Right lobe of liver (tissue), 6 donors: ENCODE measurements around the gene TTC7B. TPM values are rescaled to one million over a fixed set of nuclear protein-coding genes. Genes with fewer than 3 reads are reported as not detected.
A peak's percentile ranks its signal among the peaks of the same experiment; 100 is the strongest.

ENCODE experiments used
- ATAC-seq, 4 donors: fragments of 200-7000 bp; cut with Tn5 transposase; one replicate each; pipeline ENCODE4 v1.9.1; 2020; ENCODE audit warnings: mild to moderate bottlenecking in 4 of 4, moderate library complexity in 4 of 4
- DNase-seq, 3 donors: peaks; one replicate each; pipeline ENCODE4 v3.0.0-alpha.2; 2020
- H3K27ac ChIP-seq, 3 donors: fragments of 200-600 bp; one replicate each; pipeline ENCODE4 v1.8.0; 2022
- H3K27me3 ChIP-seq, 2 donors: fragments of 200-600 bp; one replicate each; pipeline ENCODE4 v1.8.0; 2022
- H3K36me3 ChIP-seq, 4 donors: fragments of 200-600 bp; sonication (generic) in 1 of 4; one replicate each; pipeline versions ENCODE4 v1.5.1 to v1.8.0; 2017 to 2022; ENCODE audit warnings: control low read depth in 1 of 4
- H3K4me1 ChIP-seq, 4 donors: fragments of 200-600 bp; sonication (generic) in 1 of 4; one replicate each; pipeline versions ENCODE4 v1.5.1 to v1.8.0; 2017 to 2022; ENCODE audit warnings: control low read depth in 1 of 4
- H3K4me3 ChIP-seq, 3 donors: fragments of 200-600 bp; one replicate each; pipeline ENCODE4 v1.8.0; 2022
- H3K9me3 ChIP-seq, 4 donors: fragments of 200-600 bp; sonication (generic) in 1 of 4; one replicate each; pipeline versions ENCODE4 v1.5.1 to v1.8.0; 2017 to 2022; ENCODE audit warnings: control low read depth in 1 of 4
- POLR2A ChIP-seq: fragments of 450-650 bp; IDR thresholded peaks from one replicate; pipeline ENCODE4 v1.6.1; 2017; ENCODE audit warnings: antibody characterized with exemption, mild to moderate bottlenecking
- WGBS: methylation state at CpG from one replicate; pipeline ENCODE4 v1.1.6; 2018; ENCODE audit warnings: low coverage, low lambda C conversion rate; ENCODE audit not compliant: insufficient coverage; ENCODE audit errors: missing lambda C conversion rate; 5-methylcytosine and 5-hydroxymethylcytosine counted together
- intact Hi-C, 2 donors: fragments of 100-400 bp; cut with DNase I; formaldehyde crosslinking; loops; one replicate each; pipeline versions ENCODE4 v1.11.2 to v1.14.1; 2022
- total RNA-seq, 6 experiments: library from RNA; depleted of rRNA in 2 of 6; stranded (reverse); fragments of >200 nt in 2 of 6; fragmentation: NEBNext Ultra II Directional in 3 of 6; extraction: Animal tissue kit (Norgen Biotek cat#: 25700) in 3 of 6; gene quantifications; one replicate each; pipeline versions ENCODE4 v1.1.0 to v1.2.4, GENCODE V29; 2016 to 2023
- TF ChIP-seq, protein P1 (sequence below), 4 donors: fragments of 200-600 bp in 3 of 4; fragments of 450-650 bp in 1 of 4; IDR thresholded peaks; one replicate each; pipeline versions ENCODE4 v1.5.1 to v1.8.0; 2016 to 2022; ENCODE audit warnings: antibody characterized with exemption in 4 of 4, mild to moderate bottlenecking in 2 of 4
- donor health status: DM: no; HTN: yes; CAD: no.
- donor health status: DM: no; HTN: no; CAD: no.
- donor health status: DM: no; HTN: no; CAD: no.
- donor health status: DM: no; HTN: yes; CAD: no.
- donor health status: DM: no; HTN: yes; CAD: no.

Gene TTC7B
- total RNA-seq, 6 experiments from 2014 or later = 18.4 to 56.1 (median 37.5) TPM

GRCh38 chr14:90805662-90806540 is 10.3 kb downstream of the TTC7B start:
- DNase-seq (no peak), ATAC-seq (no peak)
- intact Hi-C loops = no loop called here
- H3K36me3 ChIP-seq = no peaks in the 10 kb centered on the region
- H3K9me3 ChIP-seq = no peaks in the 10 kb centered on the region
- no peak overlapping the region for H3K4me3 ChIP-seq
- no peaks in the 10 kb centered on the region for H3K27me3 ChIP-seq
- no peak overlapping the region for H3K27ac ChIP-seq
- H3K4me1 ChIP-seq = peaks cover 0 to 40% (median 18%) of the 10 kb centered on the region in 4 donors
- WGBS = 73% methylated on average over 10 of the region's 21 CpGs
- TF ChIP-seq, protein P1, sequence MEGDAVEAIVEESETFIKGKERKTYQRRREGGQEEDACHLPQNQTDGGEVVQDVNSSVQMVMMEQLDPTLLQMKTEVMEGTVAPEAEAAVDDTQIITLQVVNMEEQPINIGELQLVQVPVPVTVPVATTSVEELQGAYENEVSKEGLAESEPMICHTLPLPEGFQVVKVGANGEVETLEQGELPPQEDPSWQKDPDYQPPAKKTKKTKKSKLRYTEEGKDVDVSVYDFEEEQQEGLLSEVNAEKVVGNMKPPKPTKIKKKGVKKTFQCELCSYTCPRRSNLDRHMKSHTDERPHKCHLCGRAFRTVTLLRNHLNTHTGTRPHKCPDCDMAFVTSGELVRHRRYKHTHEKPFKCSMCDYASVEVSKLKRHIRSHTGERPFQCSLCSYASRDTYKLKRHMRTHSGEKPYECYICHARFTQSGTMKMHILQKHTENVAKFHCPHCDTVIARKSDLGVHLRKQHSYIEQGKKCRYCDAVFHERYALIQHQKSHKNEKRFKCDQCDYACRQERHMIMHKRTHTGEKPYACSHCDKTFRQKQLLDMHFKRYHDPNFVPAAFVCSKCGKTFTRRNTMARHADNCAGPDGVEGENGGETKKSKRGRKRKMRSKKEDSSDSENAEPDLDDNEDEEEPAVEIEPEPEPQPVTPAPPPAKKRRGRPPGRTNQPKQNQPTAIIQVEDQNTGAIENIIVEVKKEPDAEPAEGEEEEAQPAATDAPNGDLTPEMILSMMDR (IDR thresholded peaks at IDR 0.05) = no peak

- TF ChIP-seq, protein P1 (IDR thresholded peaks at IDR 0.05) = no peak
- no peak for TF ChIP-seq POLR2A
- Histone ChIP-seq H3K36me3 (no peaks in the 10 kb centered on the region), H3K4me3 (no peak overlapping the region), H3K9me3 (no peaks in the 10 kb centered on the region), H3K4me1 (peaks cover 0 to 32% (median 16%) of the 10 kb centered on the region in 4 donors), H3K27ac (no peak overlapping the region), H3K27me3 (no peaks in the 10 kb centered on the region)
- ATAC-seq = no peak
- no peak for DNase-seq
- no CpG with 5 or more reads among the region's 13 CpGs for WGBS
- intact Hi-C loops = no loop called here
Observed at GRCh38 chr14:90805084-90805391, 11.2 kb downstream of the TTC7B start.

DNA sequence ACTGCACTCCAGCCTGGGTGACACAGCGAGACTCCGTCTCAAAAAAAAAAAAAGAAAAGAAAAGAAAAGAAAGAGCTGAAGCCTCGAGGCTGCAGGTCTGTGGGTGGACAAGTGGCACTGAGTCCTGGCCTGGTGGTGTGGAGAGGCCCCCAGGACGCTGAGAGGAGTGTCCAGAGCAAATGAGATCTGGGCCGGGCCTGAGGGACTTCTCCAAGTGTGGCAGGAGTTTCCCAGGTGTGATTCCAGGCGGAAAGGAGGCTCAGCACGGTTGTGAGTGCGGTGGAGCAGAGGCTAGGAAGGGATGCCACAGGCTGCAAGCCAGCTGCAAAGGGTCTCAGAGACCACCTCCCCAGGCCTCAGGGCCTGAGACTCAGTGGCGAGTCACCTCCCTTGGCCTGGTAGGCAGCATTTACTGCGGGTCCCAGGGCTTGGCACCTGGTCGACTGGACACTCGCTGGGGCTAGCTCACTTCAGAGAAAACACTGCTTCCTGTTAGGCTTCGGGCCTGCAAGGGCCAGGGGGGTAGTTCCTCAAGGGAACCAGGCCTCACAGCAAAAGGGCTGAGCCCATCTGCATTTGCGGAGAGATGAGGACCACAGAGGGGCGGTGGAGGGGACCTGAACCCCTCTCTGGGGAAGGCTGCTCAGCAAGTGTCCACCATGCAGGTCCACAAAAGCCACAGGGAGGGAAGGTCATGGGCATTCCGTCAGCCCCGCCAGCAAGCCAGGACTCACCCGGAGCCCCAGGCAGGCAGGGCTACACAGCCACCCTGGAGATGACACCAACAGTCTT is 11.7 kb downstream of the TTC7B start:
- no peak for TF ChIP-seq POLR2A
- TF ChIP-seq, protein P1 (IDR thresholded peaks at IDR 0.05) = no peak
- H3K36me3 ChIP-seq = no peaks in the 10 kb centered on the region
- WGBS = no CpG with 5 or more reads among the region's 18 CpGs
- no peaks in the 10 kb centered on the region for H3K27me3 ChIP-seq
- H3K4me3 ChIP-seq = no peak overlapping the region
- DNase-seq = no peak
- peaks cover 0 to 30% (median 15%) of the 10 kb centered on the region in 4 donors for H3K4me1 ChIP-seq
- H3K9me3 ChIP-seq = no peaks in the 10 kb centered on the region
- intact Hi-C loops = no loop called here
- H3K27ac ChIP-seq = peak overlapping the region in 2 of 3 donors; percentile 1 to 33
- no peak for ATAC-seq

DNA sequence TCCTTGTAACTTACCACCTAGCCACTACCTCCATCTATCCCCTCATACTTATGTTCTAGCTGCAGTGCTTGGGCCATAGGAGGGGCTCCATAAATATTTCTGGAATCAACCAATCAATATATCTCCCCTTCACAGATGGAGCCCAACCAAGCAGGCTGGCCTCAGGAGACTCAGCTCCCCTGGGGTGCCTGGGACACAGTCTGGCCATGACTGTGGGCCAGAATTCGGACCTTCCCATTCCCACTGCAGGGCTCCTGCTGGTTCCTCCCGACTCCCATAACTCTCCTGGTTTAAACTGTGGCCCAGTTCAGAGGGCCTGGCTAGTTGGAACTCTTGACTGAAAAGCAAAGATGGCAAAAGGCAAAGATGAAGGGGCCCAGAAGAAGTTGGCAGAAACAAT is 13.0 kb downstream of the TTC7B start:
- no peaks in the 10 kb centered on the region for H3K27me3 ChIP-seq
- no peaks in the 10 kb centered on the region for H3K9me3 ChIP-seq
- H3K4me3 ChIP-seq = no peak overlapping the region
- peaks cover 0 to 19% (median 9%) of the 10 kb centered on the region in 4 donors for H3K4me1 ChIP-seq
- no peak for ATAC-seq
- no peak for DNase-seq
- 69% methylated on average over 2 of the region's 2 CpGs for WGBS
- H3K36me3 ChIP-seq = no peaks in the 10 kb centered on the region
- TF ChIP-seq, protein P1 (IDR thresholded peaks at IDR 0.05) = no peak
- no peak for TF ChIP-seq POLR2A
- intact Hi-C loops = no loop called here
- H3K27ac ChIP-seq = no peak overlapping the region
